ENCODE data around the gene BICRAL. TPM values are rescaled to one million over a fixed set of nuclear protein-coding genes. Genes with fewer than 3 reads are reported as not detected.

Gene BICRAL
- total RNA-seq, 1 donor from 2014 or later: 19.2 TPM

DNA sequence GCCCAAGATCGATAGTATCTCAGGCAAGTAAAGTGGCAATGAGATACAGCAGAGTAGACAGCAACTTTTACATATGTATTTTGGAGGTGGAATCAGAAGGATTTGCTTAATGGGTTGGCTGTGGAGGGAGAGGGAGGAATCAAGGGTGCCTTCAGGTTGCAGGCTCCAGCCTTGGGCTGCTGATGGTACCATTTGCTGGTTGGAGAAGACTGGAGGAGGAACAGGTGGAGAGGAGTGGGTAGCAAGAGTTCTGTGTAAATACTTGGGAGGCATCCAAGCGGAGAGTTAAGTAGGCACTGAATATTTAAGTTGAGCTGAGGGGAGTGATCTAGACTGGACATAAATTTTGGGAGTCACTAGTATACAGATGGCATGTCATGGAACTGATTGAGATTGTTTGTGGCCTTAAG lies 5.2 kb downstream of the BICRAL start:
- intact Hi-C loops (cut with DNase I): no loop called here
- H3K4me1 ChIP-seq: peaks cover 64% of the 10 kb centered on the region
- H3K27ac ChIP-seq: peak overlapping the region; percentile 25

DNA sequence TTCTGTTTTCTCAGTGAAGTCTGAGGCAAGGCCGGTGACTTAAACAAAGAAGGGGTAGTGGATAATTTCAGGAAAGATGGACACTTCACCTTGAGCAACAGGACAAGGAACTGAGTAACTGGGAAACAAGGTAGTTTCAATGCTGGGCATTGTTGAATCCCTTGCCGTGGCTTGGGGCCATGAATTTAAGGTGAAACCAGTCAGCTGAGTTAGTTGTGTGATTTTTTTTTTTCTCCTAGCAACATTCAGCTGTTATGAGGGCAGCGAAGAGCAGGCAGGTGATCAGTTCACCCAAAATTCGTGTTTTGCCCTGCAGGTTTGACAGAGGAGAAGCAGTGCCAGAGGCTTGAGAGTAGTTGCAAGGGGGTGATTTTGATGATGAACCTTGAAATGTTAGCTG lies 6.8 kb downstream of the BICRAL start:
- no peak overlapping the region for H3K4me3 ChIP-seq
- H3K4me1 ChIP-seq: peaks cover 64% of the 10 kb centered on the region
- intact Hi-C loops (cut with DNase I): no loop called here
- no peaks in the 10 kb centered on the region for H3K27me3 ChIP-seq
- H3K27ac ChIP-seq: no peak overlapping the region
- no peak for TF ChIP-seq POLR2AphosphoS5 (IDR thresholded peaks at IDR 0.05; ENCODE audit: insufficient read depth in 1 of 2, low read depth in 1 of 2)
- no peak for TF ChIP-seq POLR2A (IDR thresholded peaks at IDR 0.05)
- TF ChIP-seq, protein P1, sequence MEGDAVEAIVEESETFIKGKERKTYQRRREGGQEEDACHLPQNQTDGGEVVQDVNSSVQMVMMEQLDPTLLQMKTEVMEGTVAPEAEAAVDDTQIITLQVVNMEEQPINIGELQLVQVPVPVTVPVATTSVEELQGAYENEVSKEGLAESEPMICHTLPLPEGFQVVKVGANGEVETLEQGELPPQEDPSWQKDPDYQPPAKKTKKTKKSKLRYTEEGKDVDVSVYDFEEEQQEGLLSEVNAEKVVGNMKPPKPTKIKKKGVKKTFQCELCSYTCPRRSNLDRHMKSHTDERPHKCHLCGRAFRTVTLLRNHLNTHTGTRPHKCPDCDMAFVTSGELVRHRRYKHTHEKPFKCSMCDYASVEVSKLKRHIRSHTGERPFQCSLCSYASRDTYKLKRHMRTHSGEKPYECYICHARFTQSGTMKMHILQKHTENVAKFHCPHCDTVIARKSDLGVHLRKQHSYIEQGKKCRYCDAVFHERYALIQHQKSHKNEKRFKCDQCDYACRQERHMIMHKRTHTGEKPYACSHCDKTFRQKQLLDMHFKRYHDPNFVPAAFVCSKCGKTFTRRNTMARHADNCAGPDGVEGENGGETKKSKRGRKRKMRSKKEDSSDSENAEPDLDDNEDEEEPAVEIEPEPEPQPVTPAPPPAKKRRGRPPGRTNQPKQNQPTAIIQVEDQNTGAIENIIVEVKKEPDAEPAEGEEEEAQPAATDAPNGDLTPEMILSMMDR (IDR thresholded peaks at IDR 0.05): no peak
- no peaks in the 10 kb centered on the region for H3K9me3 ChIP-seq
- DNase-seq (ENCODE audit: extremely low spot score in 2 of 2): no peak
- no peaks in the 10 kb centered on the region for H3K36me3 ChIP-seq

More for the DNA sequence above, 5.2 kb downstream of the BICRAL start:
- Histone ChIP-seq H3K36me3 (no peaks in the 10 kb centered on the region), H3K4me3 (no peak overlapping the region), H3K27me3 (no peaks in the 10 kb centered on the region), H3K9me3 (no peaks in the 10 kb centered on the region)
- TF ChIP-seq POLR2A (IDR thresholded peaks at IDR 0.05) (no peak), POLR2AphosphoS5 (IDR thresholded peaks at IDR 0.05; ENCODE audit: insufficient read depth in 1 of 2, low read depth in 1 of 2) (no peak)
- TF ChIP-seq, protein P1 (IDR thresholded peaks at IDR 0.05): no peak
- no peak for DNase-seq (ENCODE audit: extremely low spot score in 2 of 2)

DNA sequence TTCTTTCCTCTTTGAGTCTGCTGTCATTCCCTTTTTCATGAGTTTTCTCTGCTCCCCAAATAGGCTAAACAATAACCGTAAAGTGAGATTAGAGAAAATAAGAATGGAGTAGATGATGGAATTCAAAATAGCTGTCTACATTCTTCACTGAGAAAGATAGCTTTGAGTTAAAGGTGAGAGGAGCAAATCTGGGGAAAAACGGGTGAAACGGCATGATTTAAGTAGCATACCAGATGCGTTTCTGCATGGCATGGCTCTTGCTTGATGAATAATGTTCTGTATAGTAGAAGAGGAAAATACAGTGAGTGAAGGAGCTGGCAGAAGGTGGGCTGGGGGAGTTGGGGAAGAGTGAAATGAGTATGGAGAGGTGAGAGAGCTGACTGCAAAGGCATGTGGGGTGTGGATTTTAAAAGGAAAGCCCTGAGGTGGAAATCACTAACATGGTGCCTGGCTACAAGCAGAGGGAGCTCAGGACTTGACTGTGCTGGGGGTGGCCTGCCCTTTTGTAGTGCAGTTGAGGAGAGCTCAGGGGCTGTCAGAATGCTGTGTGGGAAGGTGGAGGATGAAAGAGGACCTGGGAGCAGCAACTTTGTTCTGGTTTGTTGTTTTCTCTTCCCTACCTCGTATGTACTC lies 8.8 kb downstream of the BICRAL start:
- H3K27me3 ChIP-seq: no peaks in the 10 kb centered on the region
- no peak overlapping the region for H3K4me3 ChIP-seq
- peaks cover 51% of the 10 kb centered on the region for H3K4me1 ChIP-seq
- TF ChIP-seq, protein P1 (IDR thresholded peaks at IDR 0.05): no peak
- TF ChIP-seq POLR2A (IDR thresholded peaks at IDR 0.05) (no peak), POLR2AphosphoS5 (IDR thresholded peaks at IDR 0.05; ENCODE audit: insufficient read depth in 1 of 2, low read depth in 1 of 2) (no peak)
- H3K36me3 ChIP-seq: no peaks in the 10 kb centered on the region
- no peaks in the 10 kb centered on the region for H3K9me3 ChIP-seq
- DNase-seq (ENCODE audit: extremely low spot score in 2 of 2): no peak
- peak overlapping the region; percentile 24 for H3K27ac ChIP-seq
- intact Hi-C loops (cut with DNase I): no loop called here

DNA sequence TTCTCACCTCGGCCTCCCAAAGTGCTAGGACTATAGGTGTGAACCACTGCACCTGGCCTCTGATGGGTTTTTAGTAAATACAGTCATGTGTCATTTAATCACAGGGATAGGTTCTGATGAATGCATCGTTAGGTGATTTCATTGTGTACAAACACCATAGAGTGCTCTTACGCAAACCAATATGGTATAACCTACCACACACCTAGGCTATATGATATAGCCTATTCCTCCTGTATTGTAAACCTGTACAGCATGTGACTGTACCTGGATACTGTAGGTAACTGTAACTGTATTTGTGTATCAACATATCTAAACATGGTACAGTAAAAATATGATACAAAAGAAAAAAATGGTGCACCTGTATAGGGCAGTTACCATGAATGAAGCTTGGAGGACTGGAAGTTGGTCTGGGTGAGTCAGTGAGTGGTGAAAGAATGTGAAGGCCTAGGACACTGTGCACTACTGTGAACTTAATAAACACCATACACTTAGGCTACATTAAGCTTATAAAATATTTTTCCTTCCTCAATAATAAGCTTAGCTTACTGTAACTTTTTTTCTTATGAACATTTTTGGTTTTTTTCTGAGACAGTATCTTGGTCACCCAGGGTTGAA lies 10.0 kb downstream of the BICRAL start:
- H3K9me3 ChIP-seq: no peaks in the 10 kb centered on the region
- no peak for DNase-seq (ENCODE audit: extremely low spot score in 2 of 2)
- H3K27me3 ChIP-seq: no peaks in the 10 kb centered on the region
- no peak for TF ChIP-seq POLR2AphosphoS5 (IDR thresholded peaks at IDR 0.05; ENCODE audit: insufficient read depth in 1 of 2, low read depth in 1 of 2)
- no peak for TF ChIP-seq POLR2A (IDR thresholded peaks at IDR 0.05)
- no peaks in the 10 kb centered on the region for H3K36me3 ChIP-seq
- intact Hi-C loops (cut with DNase I): no loop called here
- no peak overlapping the region for H3K27ac ChIP-seq
- no peak overlapping the region for H3K4me3 ChIP-seq
- H3K4me1 ChIP-seq: peaks cover 40% of the 10 kb centered on the region

DNA sequence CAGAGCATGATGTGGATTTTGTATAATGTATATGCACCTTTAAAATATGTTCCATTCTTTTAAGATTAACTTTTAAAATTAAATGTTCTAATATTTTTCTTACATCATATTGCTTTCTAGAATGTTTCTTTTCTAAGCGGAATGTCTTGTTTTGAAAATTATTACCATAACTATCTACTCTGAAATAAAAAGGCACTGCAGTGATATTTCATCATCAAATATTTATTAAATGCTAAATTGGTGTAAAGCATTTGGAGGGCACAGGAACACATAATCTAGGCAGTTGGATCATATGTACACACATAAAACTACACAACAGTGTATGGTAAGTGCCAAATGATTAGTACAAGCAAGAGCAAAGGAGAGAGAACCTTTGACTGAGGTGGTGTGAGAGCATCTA lies 13.8 kb downstream of the BICRAL start:
- peaks cover 17% of the 10 kb centered on the region for H3K4me1 ChIP-seq
- no peaks in the 10 kb centered on the region for H3K36me3 ChIP-seq
- intact Hi-C loops (cut with DNase I): no loop called here
- DNase-seq (ENCODE audit: extremely low spot score in 2 of 2): no peak
- no peak overlapping the region for H3K27ac ChIP-seq
- no peaks in the 10 kb centered on the region for H3K9me3 ChIP-seq
- no peak overlapping the region for H3K4me3 ChIP-seq
- TF ChIP-seq POLR2A (IDR thresholded peaks at IDR 0.05) (no peak), POLR2AphosphoS5 (IDR thresholded peaks at IDR 0.05; ENCODE audit: insufficient read depth in 1 of 2, low read depth in 1 of 2) (no peak)
- TF ChIP-seq, protein P1 (IDR thresholded peaks at IDR 0.05): no peak
- H3K27me3 ChIP-seq: no peaks in the 10 kb centered on the region

Measured in vagina (tissue), 2 donors.